GM12878 (cell line): ENCODE data around the gene LRRC61. TPM values are rescaled to one million over a fixed set of nuclear protein-coding genes. Genes with fewer than 3 reads are reported as not detected.
A peak's percentile ranks its signal among the peaks of the same experiment; 100 is the strongest.

Experiments used
- ATAC-seq: fragments of 200-7000 bp; cut with Tn5 transposase; 3 replicates; pipeline ENCODE4 v1.9.1; 2020; ENCODE audit warnings: mild to moderate bottlenecking, moderate library complexity
- BruUV-seq: library from RNA; stranded (reverse); fragments of 400-500 nt; replicated peaks from 2 replicates; lab custom pipeline; 2021; lab: Mats Ljungman, UMichigan
- CTCF ChIA-PET: fragments of 300-600 bp; sonication (Branson Sonifier 250); formaldehyde crosslinking; extraction: SDS; loops from one replicate; lab custom pipeline; 2021; ENCODE audit warnings: inconsistent platforms; lab: Yijun Ruan, JAX
- POLR2A ChIA-PET: fragments of 350-600 bp; formaldehyde crosslinking; extraction: SDS; loops from one replicate; lab custom pipeline; 2021; ENCODE audit warnings: inconsistent platforms; lab: Charles Lee
- RAD21 ChIA-PET: fragments of 300-600 bp; sonication (Branson Sonifier 250); formaldehyde crosslinking; loops from one replicate; lab custom pipeline; 2023; ENCODE audit warnings: antibody characterized with exemption; ENCODE audit not compliant: unreplicated experiment; lab: Charles Lee
- SMC1A ChIA-PET: fragments of 300-600 bp; sonication (Branson Sonifier 250); formaldehyde crosslinking; loops from one replicate; lab custom pipeline; 2023; ENCODE audit not compliant: unreplicated experiment, uncharacterized antibody; lab: Charles Lee
- DNase-seq: peaks from one replicate; pipeline ENCODE4 v3.0.0-alpha.2; 2011; ENCODE audit warnings: low read depth, low spot score
- FAIRE-seq: peaks from 3 replicates; lab custom pipeline; 2011; peaks lifted over from hg19 to GRCh38; lab: Jason Lieb, UNC
- H2AFZ ChIP-seq: 2 replicates; pipeline ENCODE4 v1.6.0; 2011; ENCODE audit warnings: low read depth, low read length, control low read depth; ENCODE audit not compliant: control insufficient read depth
- H3K27ac ChIP-seq: 2 replicates; pipeline ENCODE4 v1.5.1; 2011; ENCODE audit warnings: control low read depth; ENCODE audit not compliant: control insufficient read depth, insufficient read depth
- H3K27me3 ChIP-seq, 2 experiments: replicated peaks in 1 of 2; 2 replicates each; pipeline versions ENCODE4 v1.6.0 to v1.6.1; 2011; ENCODE audit warnings: low read length in 1 of 2; ENCODE audit not compliant: control insufficient read depth in 2 of 2, insufficient read depth in 2 of 2
- H3K36me3 ChIP-seq, 2 experiments: 2 replicates each; pipeline ENCODE4 v1.5.1; 2011; ENCODE audit warnings: low read length in 1 of 2; ENCODE audit not compliant: control insufficient read depth in 2 of 2, insufficient read depth in 2 of 2
- H3K4me1 ChIP-seq: 2 replicates; pipeline ENCODE4 v1.6.1; 2011; ENCODE audit warnings: mild to moderate bottlenecking, low read length, moderate library complexity, mixed read lengths; ENCODE audit not compliant: control insufficient read depth, insufficient read depth
- H3K4me2 ChIP-seq: 2 replicates; pipeline ENCODE4 v1.6.0; 2011; ENCODE audit warnings: control low read depth; ENCODE audit not compliant: control insufficient read depth, insufficient read depth
- H3K4me3 ChIP-seq: fragments of 200-600 bp; sonication (generic); 2 replicates; pipeline ENCODE4 v1.5.1; 2016
- H3K79me2 ChIP-seq: 2 replicates; pipeline ENCODE4 v1.6.0; 2011; ENCODE audit warnings: low read length; ENCODE audit not compliant: control insufficient read depth, insufficient read depth
- H3K9ac ChIP-seq: 2 replicates; pipeline ENCODE4 v1.8.0; 2011; ENCODE audit warnings: low read length, control low read depth, mixed read lengths; ENCODE audit not compliant: control insufficient read depth, insufficient read depth
- H3K9me3 ChIP-seq: replicated peaks from 3 replicates; pipeline ENCODE4 v1.5.1; 2011; ENCODE audit warnings: mild to moderate bottlenecking, low read length; ENCODE audit not compliant: control insufficient read depth, insufficient read depth
- H4K20me1 ChIP-seq: 2 replicates; pipeline ENCODE4 v1.6.0; 2011; ENCODE audit not compliant: control insufficient read depth, insufficient read depth
- BHLHE40 ChIP-seq, 2 experiments: fragments of 450-650 bp in 1 of 2; IDR thresholded peaks; 2 replicates each; pipeline ENCODE4 v1.6.1; 2011 to 2017; ENCODE audit warnings: low read depth in 2 of 2, borderline replicate concordance in 1 of 2, improper control_type of control experiment in 1 of 2, low read length in 1 of 2, mild to moderate bottlenecking in 1 of 2
- CHD2 ChIP-seq: IDR thresholded peaks from 2 replicates; pipeline ENCODE4 v1.6.1; 2011; ENCODE audit warnings: low read depth, low read length, improper control_type of control experiment, borderline replicate concordance
- CREB1 ChIP-seq: IDR thresholded peaks from 2 replicates; pipeline ENCODE4 v1.6.1; 2012; ENCODE audit warnings: low read depth, mild to moderate bottlenecking, inconsistent platforms
- MEF2A ChIP-seq: IDR thresholded peaks from 2 replicates; pipeline ENCODE4 v1.6.1; 2011; ENCODE audit warnings: low read depth, mild to moderate bottlenecking, low read length, moderate library complexity; ENCODE audit not compliant: insufficient read depth
- POU2F2 ChIP-seq: IDR thresholded peaks from 3 replicates; pipeline ENCODE4 v1.6.1; 2011; ENCODE audit warnings: low read depth, mild to moderate bottlenecking, low read length, borderline replicate concordance
- RBBP5 ChIP-seq: fragments of 200-600 bp; sonication (generic); conservative IDR thresholded peaks from 2 replicates; pipeline ENCODE4 v1.6.1; 2016
- ZNF217 ChIP-seq: fragments of 450-650 bp; IDR thresholded peaks from 2 replicates; pipeline ENCODE4 v1.6.1; 2017; ENCODE audit warnings: antibody characterized with exemption, mild to moderate bottlenecking
- ZZZ3 ChIP-seq: IDR thresholded peaks from 2 replicates; pipeline ENCODE4 v1.6.1; 2011; ENCODE audit warnings: low read depth; ENCODE audit not compliant: control insufficient read depth, insufficient read length
- WGBS: methylation state at CpG from one replicate; pipeline ENCODE4 v1.1.6; 2016; ENCODE audit warnings: low lambda C conversion rate; ENCODE audit not compliant: insufficient replicate concordance, insufficient coverage; ENCODE audit errors: missing lambda C conversion rate; 5-methylcytosine and 5-hydroxymethylcytosine counted together
- in situ Hi-C: fragments of 300-500 bp; cut with MboI; formaldehyde crosslinking; loops from 9 replicates; pipeline ENCODE4 v1.14.3; 2018; ENCODE audit warnings: mixed read lengths
- intact Hi-C: fragments of 100-400 bp; cut with micrococcal nuclease; formaldehyde crosslinking; loops from one replicate; pipeline ENCODE4 v1.14.2; 2022; ENCODE audit not compliant: unreplicated experiment
- polyA plus RNA-seq, 11 experiments: library from polyadenylated mRNA; depleted of rRNA in 4 of 11; unstranded in 6 of 11; stranded (reverse) in 5 of 11; fragments of >200 nt; fragmentation: Nextera tagmentation in 4 of 11; fragmentation: Illumina TruSeq in 1 of 11; extraction: Ambion mirVana in 4 of 11; extraction: Trizol in 1 of 11; gene quantifications; 1 replicate in 1 of 11; 2 replicates in 10 of 11; pipeline versions ENCODE4 v1.2.1 to v1.2.3, GENCODE V29; 2011 to 2016; ENCODE audit warnings: inconsistent platforms in 2 of 11, missing spikeins in 2 of 11, low read depth in 1 of 11
- total RNA-seq, 4 experiments: library from RNA; depleted of rRNA in 3 of 4; stranded (reverse); fragments of >200 nt in 3 of 4; fragmentation: Illumina TruSeq in 1 of 4; extraction: Trizol in 1 of 4; gene quantifications; 2 replicates each; pipeline versions ENCODE4 v1.2.1 to v1.2.3, GENCODE V29; 2013 to 2021
- TF ChIP-seq, protein P1 (sequence below): IDR thresholded peaks from 2 replicates; pipeline ENCODE4 v1.6.1; 2012; ENCODE audit warnings: improper control_type of control experiment, low read depth, low read length; ENCODE audit not compliant: insufficient replicate concordance
- TF ChIP-seq, protein P2 (sequence below): fragments of 450-650 bp; IDR thresholded peaks from 2 replicates; pipeline ENCODE4 v1.6.1; 2016; ENCODE audit warnings: mild to moderate bottlenecking
- TF ChIP-seq, protein P3 (sequence below): fragments of 450-650 bp; IDR thresholded peaks from 2 replicates; pipeline ENCODE4 v1.6.1; 2017; ENCODE audit warnings: borderline replicate concordance

The LRRC61 gene
- total and polyA plus RNA-seq, 10 of the 15 experiments (the other 5 are each of a cell fraction or from before 2014, with no cell fraction given), result 1.4 to 54.2 (median 21.8) TPM

DNA sequence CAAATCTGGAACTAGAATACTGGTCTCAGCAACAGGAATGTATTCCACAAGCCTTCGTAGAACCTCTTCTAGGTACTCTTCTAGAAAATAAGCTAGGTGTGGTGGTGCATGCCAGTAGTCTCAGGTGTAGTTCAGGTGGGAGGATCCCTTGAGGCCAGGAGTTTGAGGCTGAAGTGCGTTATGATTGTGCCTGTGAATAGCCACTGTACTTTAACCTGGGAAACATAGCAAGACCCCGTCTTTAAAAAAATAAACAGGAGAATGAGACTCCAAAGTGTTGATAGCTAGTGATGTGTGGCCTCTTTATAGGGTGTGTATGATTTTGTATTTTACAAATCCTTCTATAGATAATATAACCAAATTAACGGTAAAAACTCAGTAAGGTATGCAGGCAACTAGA lies 54.5 kb downstream of the LRRC61 start:
- ATAC-seq (no peak), FAIRE-seq (no peak), DNase-seq (no peak)
- RAD21 ChIA-PET, result interaction anchor here (1.3 to 2.2 kb wide), 9 partner anchors 9 to 56 kb away, joined by 3 to 45 read pairs (median 6); partner anchors contain the start of genes ACTR3C, LRRC61 and REPIN1
- intact Hi-C loops (loop anchor here (5.0 kb wide), 1 partner anchor 290 kb away; no protein-coding TSS in a partner anchor), in situ Hi-C loops (no loop called here)
- H3K9me3 ChIP-seq, result no peaks in the 10 kb centered on the region
- peak overlapping the region; percentile 96 for H3K9ac ChIP-seq
- peak overlapping the region; percentile 97 for H3K27ac ChIP-seq
- WGBS, result 7% methylated on average over 4 of the region's 4 CpGs
- H3K4me1 ChIP-seq, result peaks cover 68% of the 10 kb centered on the region
- H4K20me1 ChIP-seq, result no peaks in the 10 kb centered on the region; the same call in 1 of the 2 replicates
- no peak overlapping the region for H2AFZ ChIP-seq
- SMC1A ChIA-PET, result interaction anchor here (1.0 to 2.2 kb wide), 15 partner anchors 10 to 58 kb away, joined by 3 to 41 read pairs (median 5); partner anchors contain the start of gene REPIN1
- no peaks in the 10 kb centered on the region for H3K27me3 ChIP-seq
- peak overlapping the region; percentile 95 for H3K4me2 ChIP-seq
- peaks cover 6 to 8% of the 10 kb centered on the region in 2 experiments; a peak in 2 of 4 replicates for H3K36me3 ChIP-seq
- BruUV-seq, result no TSS peak
- peaks cover 57% of the 10 kb centered on the region for H3K79me2 ChIP-seq
- POLR2A ChIA-PET, result interaction anchor here (1.0 to 6.2 kb wide), 16 partner anchors 9 to 57 kb away, joined by 3 to 89 read pairs (median 6); partner anchors contain the start of genes LRRC61 and REPIN1
- CTCF ChIA-PET, result interaction anchor here (0.7 to 2.2 kb wide), 13 partner anchors 8 to 571 kb away, joined by 3 to 18 read pairs (median 7); partner anchors contain the start of gene REPIN1
- H3K4me3 ChIP-seq, result no peak overlapping the region
- TF ChIP-seq POU2F2 (no peak), CREB1 (no peak), BHLHE40 (IDR thresholded peaks at IDR 0.05; ENCODE audit: borderline replicate concordance in 1 of 2, low read depth in 2 of 2, low read length in 1 of 2) (no peak), MEF2A (no peak), ZNF217 (no peak), RBBP5 (no peak), ZZZ3 (no peak), CHD2 (no peak)
- TF ChIP-seq, protein P1, sequence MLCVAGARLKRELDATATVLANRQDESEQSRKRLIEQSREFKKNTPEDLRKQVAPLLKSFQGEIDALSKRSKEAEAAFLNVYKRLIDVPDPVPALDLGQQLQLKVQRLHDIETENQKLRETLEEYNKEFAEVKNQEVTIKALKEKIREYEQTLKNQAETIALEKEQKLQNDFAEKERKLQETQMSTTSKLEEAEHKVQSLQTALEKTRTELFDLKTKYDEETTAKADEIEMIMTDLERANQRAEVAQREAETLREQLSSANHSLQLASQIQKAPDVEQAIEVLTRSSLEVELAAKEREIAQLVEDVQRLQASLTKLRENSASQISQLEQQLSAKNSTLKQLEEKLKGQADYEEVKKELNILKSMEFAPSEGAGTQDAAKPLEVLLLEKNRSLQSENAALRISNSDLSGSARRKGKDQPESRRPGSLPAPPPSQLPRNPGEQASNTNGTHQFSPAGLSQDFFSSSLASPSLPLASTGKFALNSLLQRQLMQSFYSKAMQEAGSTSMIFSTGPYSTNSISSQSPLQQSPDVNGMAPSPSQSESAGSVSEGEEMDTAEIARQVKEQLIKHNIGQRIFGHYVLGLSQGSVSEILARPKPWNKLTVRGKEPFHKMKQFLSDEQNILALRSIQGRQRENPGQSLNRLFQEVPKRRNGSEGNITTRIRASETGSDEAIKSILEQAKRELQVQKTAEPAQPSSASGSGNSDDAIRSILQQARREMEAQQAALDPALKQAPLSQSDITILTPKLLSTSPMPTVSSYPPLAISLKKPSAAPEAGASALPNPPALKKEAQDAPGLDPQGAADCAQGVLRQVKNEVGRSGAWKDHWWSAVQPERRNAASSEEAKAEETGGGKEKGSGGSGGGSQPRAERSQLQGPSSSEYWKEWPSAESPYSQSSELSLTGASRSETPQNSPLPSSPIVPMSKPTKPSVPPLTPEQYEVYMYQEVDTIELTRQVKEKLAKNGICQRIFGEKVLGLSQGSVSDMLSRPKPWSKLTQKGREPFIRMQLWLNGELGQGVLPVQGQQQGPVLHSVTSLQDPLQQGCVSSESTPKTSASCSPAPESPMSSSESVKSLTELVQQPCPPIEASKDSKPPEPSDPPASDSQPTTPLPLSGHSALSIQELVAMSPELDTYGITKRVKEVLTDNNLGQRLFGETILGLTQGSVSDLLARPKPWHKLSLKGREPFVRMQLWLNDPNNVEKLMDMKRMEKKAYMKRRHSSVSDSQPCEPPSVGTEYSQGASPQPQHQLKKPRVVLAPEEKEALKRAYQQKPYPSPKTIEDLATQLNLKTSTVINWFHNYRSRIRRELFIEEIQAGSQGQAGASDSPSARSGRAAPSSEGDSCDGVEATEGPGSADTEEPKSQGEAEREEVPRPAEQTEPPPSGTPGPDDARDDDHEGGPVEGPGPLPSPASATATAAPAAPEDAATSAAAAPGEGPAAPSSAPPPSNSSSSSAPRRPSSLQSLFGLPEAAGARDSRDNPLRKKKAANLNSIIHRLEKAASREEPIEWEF, result no peak
- TF ChIP-seq, protein P2, sequence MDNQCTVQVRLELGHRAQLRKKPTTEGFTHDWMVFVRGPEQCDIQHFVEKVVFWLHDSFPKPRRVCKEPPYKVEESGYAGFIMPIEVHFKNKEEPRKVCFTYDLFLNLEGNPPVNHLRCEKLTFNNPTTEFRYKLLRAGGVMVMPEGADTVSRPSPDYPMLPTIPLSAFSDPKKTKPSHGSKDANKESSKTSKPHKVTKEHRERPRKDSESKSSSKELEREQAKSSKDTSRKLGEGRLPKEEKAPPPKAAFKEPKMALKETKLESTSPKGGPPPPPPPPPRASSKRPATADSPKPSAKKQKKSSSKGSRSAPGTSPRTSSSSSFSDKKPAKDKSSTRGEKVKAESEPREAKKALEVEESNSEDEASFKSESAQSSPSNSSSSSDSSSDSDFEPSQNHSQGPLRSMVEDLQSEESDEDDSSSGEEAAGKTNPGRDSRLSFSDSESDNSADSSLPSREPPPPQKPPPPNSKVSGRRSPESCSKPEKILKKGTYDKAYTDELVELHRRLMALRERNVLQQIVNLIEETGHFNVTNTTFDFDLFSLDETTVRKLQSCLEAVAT, result no peak
- TF ChIP-seq, protein P3, sequence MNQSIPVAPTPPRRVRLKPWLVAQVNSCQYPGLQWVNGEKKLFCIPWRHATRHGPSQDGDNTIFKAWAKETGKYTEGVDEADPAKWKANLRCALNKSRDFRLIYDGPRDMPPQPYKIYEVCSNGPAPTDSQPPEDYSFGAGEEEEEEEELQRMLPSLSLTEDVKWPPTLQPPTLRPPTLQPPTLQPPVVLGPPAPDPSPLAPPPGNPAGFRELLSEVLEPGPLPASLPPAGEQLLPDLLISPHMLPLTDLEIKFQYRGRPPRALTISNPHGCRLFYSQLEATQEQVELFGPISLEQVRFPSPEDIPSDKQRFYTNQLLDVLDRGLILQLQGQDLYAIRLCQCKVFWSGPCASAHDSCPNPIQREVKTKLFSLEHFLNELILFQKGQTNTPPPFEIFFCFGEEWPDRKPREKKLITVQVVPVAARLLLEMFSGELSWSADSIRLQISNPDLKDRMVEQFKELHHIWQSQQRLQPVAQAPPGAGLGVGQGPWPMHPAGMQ, result no peak
